Neuron (in vitro differentiated cells): ENCODE results near the gene GPNMB.
"Not testable (repeated sequence)": the region's sequence is repeated elsewhere in the genome, so short reads cannot be mapped to it uniquely, and the experiment has no call there.

Experiments
- H2AFZ ChIP-seq: one replicate; pipeline ENCODE4 v1.6.1; 2013; ENCODE audit warnings: low read depth, mild to moderate bottlenecking, inconsistent platforms, low read length, moderate library complexity
- H3K27me3 ChIP-seq: one replicate; pipeline ENCODE4 v1.6.1; 2013; ENCODE audit warnings: low read length; ENCODE audit not compliant: insufficient read depth
- H3K36me3 ChIP-seq: one replicate; pipeline ENCODE4 v1.6.1; 2013; ENCODE audit warnings: low read length; ENCODE audit not compliant: insufficient read depth
- H3K4me1 ChIP-seq: one replicate; pipeline ENCODE4 v1.6.1; 2013; ENCODE audit warnings: low read length; ENCODE audit not compliant: insufficient read depth
- H3K4me3 ChIP-seq: 2 replicates; pipeline ENCODE4 v1.5.1; 2013; ENCODE audit warnings: mild to moderate bottlenecking, low read length, moderate library complexity
- H3K9me3 ChIP-seq: one replicate; pipeline ENCODE4 v1.6.1; 2013; ENCODE audit warnings: low read length

The GPNMB gene

GRCh38 chr7:23306936-23307521 lies 60.5 kb downstream of the GPNMB start:
- Histone ChIP-seq H2AFZ (no peak overlapping the region), H3K4me3 (no peak overlapping the region), H3K36me3 (peaks cover 74% of the 10 kb centered on the region), H3K4me1 (no peaks in the 10 kb centered on the region), H3K9me3 (no peaks in the 10 kb centered on the region), H3K27me3 (no peaks in the 10 kb centered on the region)

GRCh38 chr7:23308754-23309153 lies 62.2 kb downstream of the GPNMB start:
- Histone ChIP-seq H2AFZ (no peak overlapping the region), H3K27me3 (no peaks in the 10 kb centered on the region), H3K36me3 (peaks cover 74% of the 10 kb centered on the region), H3K4me3 (no peak overlapping the region), H3K9me3 (no peaks in the 10 kb centered on the region), H3K4me1 (no peaks in the 10 kb centered on the region)

DNA sequence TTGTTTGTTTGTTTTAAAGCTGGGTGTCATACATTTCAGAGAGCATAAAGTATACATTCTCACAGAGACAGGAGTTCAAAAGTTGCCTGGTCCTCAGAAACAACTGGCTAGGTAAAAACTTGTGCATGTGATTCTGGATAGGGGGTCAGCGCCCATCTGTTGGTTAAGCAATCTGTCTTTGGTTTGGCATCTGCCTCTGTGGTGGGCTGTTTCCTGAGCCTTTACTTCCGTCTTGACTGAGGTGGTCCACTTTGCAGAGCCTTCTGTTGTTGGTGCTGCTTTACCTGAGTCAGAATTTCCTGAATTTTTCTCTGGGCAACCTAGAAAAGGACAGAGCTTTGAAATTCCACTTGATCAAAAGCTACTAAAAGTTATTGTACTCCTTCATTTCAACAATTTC lies 65.6 kb downstream of the GPNMB start:
- not testable (repeated sequence) for H3K9me3 ChIP-seq, H3K4me3 ChIP-seq, H3K4me1 ChIP-seq, H2AFZ ChIP-seq, H3K27me3 ChIP-seq
- peaks cover 90% of the 10 kb centered on the region for H3K36me3 ChIP-seq

- H3K36me3 ChIP-seq = peaks cover 89% of the 10 kb centered on the region
These were observed 68.8 kb downstream of the GPNMB start for GRCh38 chr7:23315366-23315765.

More at GRCh38 chr7:23315366-23315765, 68.8 kb downstream of the GPNMB start:
- H3K4me1 ChIP-seq = no peaks in the 10 kb centered on the region
- no peak overlapping the region for H2AFZ ChIP-seq
- no peaks in the 10 kb centered on the region for H3K9me3 ChIP-seq
- H3K27me3 ChIP-seq = no peaks in the 10 kb centered on the region
- H3K4me3 ChIP-seq = no peak overlapping the region
